ENCODE results near the gene ITGB3. TPM values are rescaled to one million over a fixed set of nuclear protein-coding genes. Genes with fewer than 3 reads are reported as not detected.
"Not testable (repeated sequence)": the region's sequence is repeated elsewhere in the genome, so short reads cannot be mapped to it uniquely, and the experiment has no call there.

Gene ITGB3
- total RNA-seq, 1 donor: 79.9 TPM

DNA sequence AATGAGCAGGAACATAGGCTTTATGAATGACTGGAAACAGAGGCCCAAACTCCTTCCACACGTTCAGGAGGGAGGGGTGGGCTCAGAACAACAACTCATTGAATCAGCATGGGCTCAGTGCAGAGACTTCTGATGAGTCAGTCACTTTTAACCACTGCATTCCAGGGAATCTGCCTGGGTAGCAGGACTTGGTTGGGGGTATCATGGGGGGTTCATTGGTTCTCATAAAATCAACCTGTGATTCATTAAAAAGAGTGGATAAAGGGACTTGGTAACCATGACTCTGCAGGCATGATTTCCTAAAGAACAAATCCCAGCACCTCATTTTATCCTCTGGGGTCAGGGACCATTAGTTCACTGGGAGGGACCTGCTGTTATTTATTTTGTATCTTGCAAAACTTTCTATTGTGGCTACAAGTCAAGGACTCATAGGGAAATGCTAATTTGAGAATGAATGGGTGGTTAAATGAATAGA is 13.8 kb downstream of the ITGB3 start:
- H3K4me3 ChIP-seq (ENCODE audit: low read depth, low read length): no peak overlapping the region
- TF ChIP-seq, protein P1, sequence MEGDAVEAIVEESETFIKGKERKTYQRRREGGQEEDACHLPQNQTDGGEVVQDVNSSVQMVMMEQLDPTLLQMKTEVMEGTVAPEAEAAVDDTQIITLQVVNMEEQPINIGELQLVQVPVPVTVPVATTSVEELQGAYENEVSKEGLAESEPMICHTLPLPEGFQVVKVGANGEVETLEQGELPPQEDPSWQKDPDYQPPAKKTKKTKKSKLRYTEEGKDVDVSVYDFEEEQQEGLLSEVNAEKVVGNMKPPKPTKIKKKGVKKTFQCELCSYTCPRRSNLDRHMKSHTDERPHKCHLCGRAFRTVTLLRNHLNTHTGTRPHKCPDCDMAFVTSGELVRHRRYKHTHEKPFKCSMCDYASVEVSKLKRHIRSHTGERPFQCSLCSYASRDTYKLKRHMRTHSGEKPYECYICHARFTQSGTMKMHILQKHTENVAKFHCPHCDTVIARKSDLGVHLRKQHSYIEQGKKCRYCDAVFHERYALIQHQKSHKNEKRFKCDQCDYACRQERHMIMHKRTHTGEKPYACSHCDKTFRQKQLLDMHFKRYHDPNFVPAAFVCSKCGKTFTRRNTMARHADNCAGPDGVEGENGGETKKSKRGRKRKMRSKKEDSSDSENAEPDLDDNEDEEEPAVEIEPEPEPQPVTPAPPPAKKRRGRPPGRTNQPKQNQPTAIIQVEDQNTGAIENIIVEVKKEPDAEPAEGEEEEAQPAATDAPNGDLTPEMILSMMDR (IDR thresholded peaks at IDR 0.05; ENCODE audit: insufficient read depth, low read depth, low read length): no peak
- DNase-seq (ENCODE audit: low read depth): peak; percentile 69

DNA sequence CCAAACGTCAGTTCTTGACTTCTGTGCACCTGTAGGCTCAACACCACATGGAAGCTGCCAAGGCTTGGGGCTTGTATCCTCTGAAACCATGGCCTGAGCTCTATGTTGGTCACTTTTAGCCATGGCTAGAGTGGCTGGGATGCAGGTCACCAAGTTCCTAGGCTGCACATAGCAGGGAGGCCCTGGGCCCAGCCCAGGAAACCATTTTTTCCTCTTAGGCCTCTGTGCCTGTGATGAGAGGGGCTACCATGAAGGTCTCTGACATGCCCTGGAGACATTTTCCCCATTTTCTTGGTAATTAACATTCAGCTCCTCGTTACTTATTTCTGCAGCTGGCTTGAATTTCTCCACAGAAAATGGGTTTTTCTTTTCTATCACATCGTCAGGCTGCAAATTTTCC is 15.3 kb downstream of the ITGB3 start:
- DNase-seq (ENCODE audit: low read depth); H3K4me3 ChIP-seq (ENCODE audit: low read depth, low read length): not testable (repeated sequence)

- H3K4me3 ChIP-seq (ENCODE audit: low read depth, low read length); DNase-seq (ENCODE audit: low read depth): not testable (repeated sequence)
Measured at GRCh38 chr17:47269561-47270280, 16.1 kb downstream of the ITGB3 start.

DNA sequence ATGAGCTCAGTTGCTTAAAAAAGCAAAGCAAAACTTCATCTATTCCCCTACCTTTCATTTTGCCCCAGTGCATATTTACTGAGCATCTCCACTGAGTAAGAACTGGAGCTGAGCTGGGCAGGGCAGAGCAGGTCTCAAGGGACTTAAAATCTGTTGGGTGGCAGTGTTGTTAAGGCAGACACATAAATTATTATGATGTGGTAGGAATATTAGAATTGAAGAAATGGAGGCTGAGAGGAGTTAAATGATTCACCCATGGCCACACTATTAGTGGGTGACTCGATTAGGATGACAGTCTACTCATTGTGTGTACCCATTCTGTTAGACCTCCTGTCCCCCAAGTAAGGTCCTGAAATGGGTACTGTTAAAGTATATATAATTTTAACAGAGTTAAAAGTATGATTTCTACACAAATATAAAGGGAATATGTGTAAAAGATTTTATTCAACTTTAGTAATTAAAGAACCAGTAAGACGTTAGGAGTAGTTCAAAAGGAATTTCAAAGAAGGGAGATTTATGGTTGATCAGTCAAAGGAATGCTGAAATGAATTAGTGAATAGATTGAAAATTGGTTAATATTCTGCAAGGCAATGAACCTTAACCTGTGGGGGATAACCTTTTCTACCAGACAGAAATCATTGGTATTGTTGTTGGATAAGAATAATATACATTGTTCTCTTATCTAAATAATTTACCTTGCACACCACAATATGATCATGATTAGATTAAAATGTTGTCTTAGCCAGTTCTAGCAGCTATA is 17.5 kb downstream of the ITGB3 start:
- DNase-seq (ENCODE audit: low read depth): no peak
- no peak overlapping the region for H3K4me3 ChIP-seq (ENCODE audit: low read depth, low read length)
- TF ChIP-seq, protein P1 (IDR thresholded peaks at IDR 0.05; ENCODE audit: insufficient read depth, low read depth, low read length): no peak

DNA sequence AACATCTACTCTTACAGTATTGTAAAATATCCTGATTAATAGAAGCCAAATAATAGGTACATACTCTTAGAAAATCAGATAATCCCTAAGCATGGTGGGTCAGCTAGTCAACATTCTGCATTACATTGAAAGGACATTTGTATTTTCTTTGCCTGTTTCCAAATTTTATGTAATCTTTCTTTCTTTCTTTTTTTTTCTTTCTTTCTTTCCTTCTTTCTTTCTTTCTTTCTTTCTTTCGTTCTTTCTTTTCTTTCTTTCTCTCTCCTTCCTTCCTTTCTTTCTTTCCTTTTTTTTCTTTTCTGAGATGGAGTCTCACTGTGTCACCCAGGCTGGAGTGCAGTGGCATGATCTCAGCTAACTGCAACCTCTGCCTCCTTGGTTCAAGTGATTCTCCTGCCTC is 18.9 kb downstream of the ITGB3 start:
- no peak for DNase-seq (ENCODE audit: low read depth)
- TF ChIP-seq, protein P1 (IDR thresholded peaks at IDR 0.05; ENCODE audit: insufficient read depth, low read depth, low read length): no peak
- no peak overlapping the region for H3K4me3 ChIP-seq (ENCODE audit: low read depth, low read length)

GRCh38 chr17:47273245-47273644 is 19.6 kb downstream of the ITGB3 start:
- no peak for DNase-seq (ENCODE audit: low read depth)
- no peak overlapping the region for H3K4me3 ChIP-seq (ENCODE audit: low read depth, low read length)
- TF ChIP-seq, protein P1 (IDR thresholded peaks at IDR 0.05; ENCODE audit: insufficient read depth, low read depth, low read length): no peak

DNA sequence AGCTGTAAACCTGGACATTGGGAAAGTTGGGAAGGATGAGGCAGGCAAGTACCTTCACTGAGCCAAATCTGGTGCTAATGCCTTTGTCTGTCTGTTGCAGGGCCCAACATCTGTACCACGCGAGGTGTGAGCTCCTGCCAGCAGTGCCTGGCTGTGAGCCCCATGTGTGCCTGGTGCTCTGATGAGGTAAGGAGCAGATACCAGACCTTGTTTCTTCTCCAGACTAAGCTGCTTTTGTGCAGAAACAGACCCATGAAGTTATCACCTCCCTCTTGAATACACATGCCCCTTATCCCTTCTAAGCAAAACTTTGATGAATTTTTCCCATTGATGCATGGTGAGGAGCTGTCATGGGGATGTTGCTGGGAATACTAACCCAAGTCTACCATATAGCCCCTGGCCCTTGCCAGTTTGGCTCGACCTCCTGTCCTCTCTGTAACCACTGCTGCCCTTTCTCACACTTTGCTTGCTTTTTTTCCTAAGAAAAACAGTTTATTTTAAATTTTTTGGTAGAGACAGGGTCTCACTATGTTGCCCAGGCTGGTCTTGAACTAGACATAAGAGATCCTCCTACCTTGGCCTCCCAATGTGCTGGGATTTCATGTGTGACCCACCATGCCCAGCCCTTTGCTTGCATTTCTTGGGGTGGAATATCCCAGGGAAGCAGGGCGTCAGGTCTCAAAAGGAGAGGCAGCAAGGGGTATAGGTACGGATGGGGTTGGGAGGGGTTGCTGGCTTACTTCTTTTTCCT is 20.9 kb downstream of the ITGB3 start:
- TF ChIP-seq, protein P1 (IDR thresholded peaks at IDR 0.05; ENCODE audit: insufficient read depth, low read depth, low read length): no peak
- no peak for DNase-seq (ENCODE audit: low read depth)
- H3K4me3 ChIP-seq (ENCODE audit: low read depth, low read length): no peak overlapping the region

Data from fibroblast of villous mesenchyme (primary cell).